ENCODE measurements around the gene RAB11A.

DNA sequence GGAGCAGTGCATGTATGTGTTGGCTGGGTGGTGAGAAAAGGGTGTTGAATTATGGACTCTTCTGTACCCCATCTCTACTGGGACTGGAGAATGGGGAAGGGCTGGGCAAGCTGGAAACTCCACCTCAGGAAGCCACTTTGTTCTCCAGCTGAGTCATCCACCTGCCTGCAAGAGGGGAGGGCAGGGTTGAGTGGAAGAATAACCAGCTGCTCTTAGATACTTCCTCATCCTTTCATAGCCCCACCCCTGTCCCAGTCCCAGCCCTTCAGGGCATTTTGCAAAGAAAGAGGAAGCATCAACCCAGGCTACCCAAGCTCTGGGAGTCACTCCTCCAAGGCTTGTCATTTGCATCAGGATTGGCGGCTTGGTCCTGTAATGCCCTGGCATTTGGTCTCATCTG lies 33.1 kb downstream of the RAB11A start:
- no peak for TF ChIP-seq CTCF (conservative IDR thresholded peaks at IDR 0.05; ENCODE audit: low read length)
- no peak for TF ChIP-seq EZH2phosphoT487 (IDR thresholded peaks at IDR 0.05; ENCODE audit: borderline replicate concordance)
